ENCODE measurements around the gene TEX22. TPM values are rescaled to one million over a fixed set of nuclear protein-coding genes. Genes with fewer than 3 reads are reported as not detected.

Gene TEX22
- total RNA-seq, 2 experiments from 2014 or later = 1.2 to 2.2 TPM

GRCh38 chr14:105355049-105355575, 43.2 kb upstream of the TEX22 start:
- Mint-ChIP-seq H3K27me3 (no peaks in the 10 kb centered on the region), H3K4me3 (no peak overlapping the region), H3K4me1 (ENCODE audit: low read depth) (peaks cover 2% of the 10 kb centered on the region), H3K36me3 (ENCODE audit: low read depth) (no peaks in the 10 kb centered on the region), H3K9me3 (no peaks in the 10 kb centered on the region), H3K27ac (no peak overlapping the region)
- CTCF ChIA-PET = no interaction called here
- no peak for TF ChIP-seq CTCF (IDR thresholded peaks at IDR 0.05)
- POLR2A ChIA-PET = no interaction called here
- ATAC-seq (no peak), DNase-seq (no peak)
- intact Hi-C loops (cut with micrococcal nuclease) = no loop called here

DNA sequence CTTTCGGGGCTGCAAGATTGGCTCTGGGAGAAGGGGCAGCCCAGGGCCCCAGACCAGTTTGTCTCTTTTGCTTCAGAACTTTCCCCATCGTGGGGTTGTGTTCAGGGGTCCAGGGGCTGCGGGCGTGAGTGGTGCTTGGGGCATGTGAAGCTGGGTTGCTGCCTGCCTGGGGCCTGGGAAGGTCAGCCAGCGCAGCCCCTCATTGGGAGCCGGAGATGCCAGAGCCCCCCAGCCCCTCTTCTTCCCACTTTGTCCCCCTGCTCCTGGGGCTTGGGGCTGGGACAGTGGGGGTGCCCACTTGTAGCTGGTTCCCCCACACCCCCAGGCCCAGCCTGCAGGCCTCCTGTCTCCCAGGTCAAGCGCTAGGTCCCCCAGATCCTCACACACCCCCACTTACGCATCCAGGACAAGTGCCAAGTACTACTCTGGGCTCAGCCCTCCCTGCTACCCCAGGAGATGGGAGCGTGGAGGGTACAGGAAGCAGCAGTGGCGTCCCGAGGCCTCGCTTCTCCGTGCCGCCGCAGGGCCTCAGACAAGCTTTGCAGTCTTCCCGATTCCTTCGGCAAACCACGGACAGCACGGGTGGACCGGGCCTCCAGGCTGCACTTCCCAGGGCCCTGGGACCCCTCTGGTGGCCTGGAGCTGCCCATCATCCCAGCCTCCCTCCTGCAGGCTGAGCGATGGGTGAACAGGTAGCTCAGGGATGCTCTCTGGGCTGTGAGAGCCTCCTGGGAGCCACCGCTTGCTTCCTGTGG, 42.3 kb upstream of the TEX22 start:
- no peaks in the 10 kb centered on the region for H3K36me3 Mint-ChIP-seq (ENCODE audit: low read depth)
- POLR2A ChIA-PET = interaction anchor here (0.7 kb wide), 1 partner anchor 173 kb away, joined by 3 read pairs; no protein-coding TSS in a partner anchor

DNA sequence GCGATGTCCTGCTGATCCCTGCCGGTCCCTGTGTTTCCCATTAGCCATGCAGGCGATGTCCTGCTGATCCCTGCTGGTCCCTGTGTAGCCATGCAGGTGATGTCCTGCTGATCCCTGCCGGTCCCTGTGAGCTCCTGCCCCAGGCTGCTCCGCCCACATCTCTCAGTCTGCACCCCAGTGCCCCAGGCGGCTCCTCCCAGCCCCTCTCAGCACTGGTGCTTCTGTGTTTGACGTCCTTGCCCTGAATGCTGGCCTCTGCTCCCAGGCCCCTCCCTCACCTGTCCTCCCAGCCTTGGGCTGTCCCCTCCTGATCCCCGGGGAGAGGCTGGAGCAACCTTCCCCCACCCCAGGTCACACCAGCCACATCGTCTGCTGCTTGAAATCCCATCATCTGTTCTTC, 41.4 kb upstream of the TEX22 start:
- Mint-ChIP-seq H3K4me3 (no peak overlapping the region), H3K9me3 (no peaks in the 10 kb centered on the region), H3K27me3 (no peaks in the 10 kb centered on the region), H3K4me1 (ENCODE audit: low read depth) (peaks cover 2% of the 10 kb centered on the region), H3K36me3 (ENCODE audit: low read depth) (no peaks in the 10 kb centered on the region), H3K27ac (no peak overlapping the region)
- TF ChIP-seq CTCF (IDR thresholded peaks at IDR 0.05) = no peak
- intact Hi-C loops (cut with micrococcal nuclease) = no loop called here
- CTCF ChIA-PET = interaction anchor here (1.2 kb wide), 1 partner anchor 154 kb away, joined by 3 read pairs; no protein-coding TSS in a partner anchor
- POLR2A ChIA-PET = no interaction called here
- DNase-seq (no peak), ATAC-seq (no peak)

More for the DNA sequence above, 42.3 kb upstream of the TEX22 start:
- Mint-ChIP-seq H3K9me3 (no peaks in the 10 kb centered on the region), H3K27ac (no peak overlapping the region), H3K27me3 (no peaks in the 10 kb centered on the region), H3K4me3 (no peak overlapping the region), H3K4me1 (ENCODE audit: low read depth) (peaks cover 2% of the 10 kb centered on the region)
- no peak for TF ChIP-seq CTCF (IDR thresholded peaks at IDR 0.05)
- CTCF ChIA-PET = interaction anchor here (1.2 kb wide), 1 partner anchor 153 kb away, joined by 3 read pairs; no protein-coding TSS in a partner anchor
- DNase-seq (no peak), ATAC-seq (no peak)
- intact Hi-C loops (cut with micrococcal nuclease) = no loop called here

DNA sequence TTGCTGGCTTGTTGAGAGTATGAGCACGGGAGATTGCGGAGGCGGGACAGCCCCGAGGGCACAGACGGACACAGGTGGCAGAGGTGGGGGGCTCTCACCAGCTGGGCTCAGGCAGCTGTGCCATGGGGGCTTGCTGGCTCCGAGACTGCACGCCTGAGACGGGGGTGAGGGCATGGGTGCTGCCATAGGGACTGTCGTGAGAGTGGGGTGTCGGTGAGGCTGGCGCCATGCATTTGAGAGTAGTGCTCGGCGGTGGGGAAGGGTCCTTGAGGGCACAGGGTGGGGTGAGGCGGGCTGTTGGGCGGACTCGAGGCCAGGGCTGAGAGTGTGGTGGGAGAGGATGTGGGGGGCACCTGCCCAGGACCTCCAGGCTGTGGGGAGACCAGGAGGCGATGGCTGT, 40.7 kb upstream of the TEX22 start:
- intact Hi-C loops (cut with micrococcal nuclease) = no loop called here

More for the DNA sequence above, 40.7 kb upstream of the TEX22 start:
- ChIA-PET POLR2A (no interaction called here), CTCF (no interaction called here)
- Mint-ChIP-seq H3K9me3 (no peaks in the 10 kb centered on the region), H3K27ac (no peak overlapping the region), H3K27me3 (no peaks in the 10 kb centered on the region), H3K4me1 (ENCODE audit: low read depth) (no peaks in the 10 kb centered on the region), H3K36me3 (ENCODE audit: low read depth) (no peaks in the 10 kb centered on the region), H3K4me3 (no peak overlapping the region)
- DNase-seq = no peak
- TF ChIP-seq CTCF (IDR thresholded peaks at IDR 0.05) = no peak
- ATAC-seq = no peak
